ENCODE results near the gene KHDRBS2. TPM values are rescaled to one million over a fixed set of nuclear protein-coding genes. Genes with fewer than 3 reads are reported as not detected.

Gene KHDRBS2
- total RNA-seq, 1 donor from 2014 or later, result not detected

- H3K27me3 ChIP-seq (ENCODE audit: low read depth), result no peaks in the 10 kb centered on the region
- H3K9me3 ChIP-seq (replicated peaks), result peaks cover 48% of the 10 kb centered on the region
- H3K36me3 ChIP-seq, result no peaks in the 10 kb centered on the region
- no peak for TF ChIP-seq CTCF (IDR thresholded peaks at IDR 0.05; ENCODE audit: borderline replicate concordance)
- H3K4me1 ChIP-seq, result no peaks in the 10 kb centered on the region
- intact Hi-C loops (cut with micrococcal nuclease), result no loop called here
- no peak overlapping the region for H3K27ac ChIP-seq (replicated peaks)
- no peak overlapping the region for H3K4me3 ChIP-seq
- DNase-seq, result no peak
These were observed 574.2 kb downstream of the KHDRBS2 start for GRCh38 chr6:61711849-61712248.

DNA sequence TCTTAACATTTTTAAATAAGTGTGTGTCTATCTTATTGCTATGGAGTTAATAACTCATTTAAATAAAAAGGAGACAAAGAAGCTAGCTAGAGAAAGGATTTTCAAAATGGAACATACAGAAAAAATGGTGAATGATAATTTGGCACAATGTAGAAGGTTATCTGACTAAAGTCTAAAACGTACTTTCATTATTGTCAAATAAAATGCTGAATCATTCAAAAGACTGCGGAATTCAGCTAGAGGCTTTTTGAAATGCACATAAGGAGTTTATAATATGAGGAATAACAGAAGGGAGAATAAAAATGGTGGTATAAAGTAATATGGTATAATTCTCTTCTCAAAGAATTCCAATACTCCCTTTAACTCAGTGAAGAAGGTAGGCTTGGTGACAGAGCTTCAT lies 597.9 kb downstream of the KHDRBS2 start:
- Histone ChIP-seq H3K4me1 (no peaks in the 10 kb centered on the region), H3K36me3 (no peaks in the 10 kb centered on the region), H3K27me3 (ENCODE audit: low read depth) (no peaks in the 10 kb centered on the region), H3K9me3 (replicated peaks) (peaks cover 6% of the 10 kb centered on the region), H3K27ac (replicated peaks) (no peak overlapping the region), H3K4me3 (no peak overlapping the region)
- intact Hi-C loops (cut with micrococcal nuclease), result no loop called here
- no peak for DNase-seq
- TF ChIP-seq CTCF (IDR thresholded peaks at IDR 0.05; ENCODE audit: borderline replicate concordance), result no peak

- no peaks in the 10 kb centered on the region for H3K4me1 ChIP-seq
- intact Hi-C loops (cut with micrococcal nuclease), result no loop called here
- H3K27ac ChIP-seq (replicated peaks), result no peak overlapping the region
- no peak overlapping the region for H3K4me3 ChIP-seq
- TF ChIP-seq CTCF (IDR thresholded peaks at IDR 0.05; ENCODE audit: borderline replicate concordance), result no peak
- DNase-seq, result no peak
- H3K27me3 ChIP-seq (ENCODE audit: low read depth), result no peaks in the 10 kb centered on the region
- no peaks in the 10 kb centered on the region for H3K9me3 ChIP-seq (replicated peaks)
- H3K36me3 ChIP-seq, result no peaks in the 10 kb centered on the region
These were observed 603.5 kb downstream of the KHDRBS2 start for GRCh38 chr6:61682562-61682961.

- H3K27ac ChIP-seq (replicated peaks), result no peak overlapping the region
- no peaks in the 10 kb centered on the region for H3K4me1 ChIP-seq
- TF ChIP-seq CTCF (IDR thresholded peaks at IDR 0.05; ENCODE audit: borderline replicate concordance), result no peak
- intact Hi-C loops (cut with micrococcal nuclease), result no loop called here
- H3K4me3 ChIP-seq, result no peak overlapping the region
- no peaks in the 10 kb centered on the region for H3K27me3 ChIP-seq (ENCODE audit: low read depth)
- H3K36me3 ChIP-seq, result no peaks in the 10 kb centered on the region
- DNase-seq, result no peak
- H3K9me3 ChIP-seq (replicated peaks), result peaks cover 6% of the 10 kb centered on the region
These were observed 606.4 kb downstream of the KHDRBS2 start for GRCh38 chr6:61679625-61680024.

DNA sequence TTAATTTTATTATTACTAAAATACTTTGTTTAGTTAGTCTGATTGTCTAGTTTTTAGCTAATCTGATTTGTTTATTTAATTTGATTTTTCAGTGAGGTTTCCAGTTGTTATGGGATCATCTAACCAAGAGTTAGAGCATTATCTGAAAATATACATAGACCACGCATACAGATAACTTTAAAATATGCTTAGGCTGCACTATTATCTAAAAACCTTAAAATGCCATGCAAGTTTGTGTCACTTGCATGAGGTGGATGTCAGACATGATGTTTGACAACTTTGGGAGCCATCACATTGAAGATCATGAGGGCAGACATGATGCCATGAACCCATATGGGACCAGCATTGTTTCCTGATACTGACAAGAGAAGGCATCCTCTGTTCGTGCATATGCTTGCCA lies 610.3 kb downstream of the KHDRBS2 start:
- DNase-seq, result no peak
- no peaks in the 10 kb centered on the region for H3K4me1 ChIP-seq
- no peak for TF ChIP-seq CTCF (IDR thresholded peaks at IDR 0.05; ENCODE audit: borderline replicate concordance)
- intact Hi-C loops (cut with micrococcal nuclease), result no loop called here
- H3K9me3 ChIP-seq (replicated peaks), result peaks cover 6% of the 10 kb centered on the region
- H3K36me3 ChIP-seq, result no peaks in the 10 kb centered on the region
- H3K27me3 ChIP-seq (ENCODE audit: low read depth), result no peaks in the 10 kb centered on the region
- no peak overlapping the region for H3K27ac ChIP-seq (replicated peaks)
- no peak overlapping the region for H3K4me3 ChIP-seq

DNA sequence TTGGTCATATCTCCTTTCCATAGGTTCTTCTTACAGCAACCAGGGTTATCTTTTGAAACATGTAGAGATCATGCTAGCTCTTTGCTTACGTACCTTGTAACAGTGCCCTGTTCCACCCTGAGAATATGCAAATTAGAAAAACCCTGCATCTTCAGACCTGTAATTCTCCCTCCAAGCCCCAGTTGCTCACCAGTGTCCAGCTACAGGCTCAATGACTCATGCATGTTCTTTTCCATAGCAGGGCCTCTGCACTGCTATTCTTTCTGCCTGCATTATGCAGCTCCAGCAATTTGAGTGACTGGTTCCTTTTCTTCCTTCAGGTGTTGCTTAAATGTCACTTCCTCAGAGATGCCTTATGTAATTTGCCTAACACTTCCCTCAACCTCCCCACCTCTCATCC lies 636.2 kb downstream of the KHDRBS2 start:
- no peak for DNase-seq
- no peak for TF ChIP-seq CTCF (IDR thresholded peaks at IDR 0.05; ENCODE audit: borderline replicate concordance)
- Histone ChIP-seq H3K4me3 (no peak overlapping the region), H3K36me3 (no peaks in the 10 kb centered on the region), H3K27me3 (ENCODE audit: low read depth) (no peaks in the 10 kb centered on the region), H3K9me3 (replicated peaks) (peaks cover 8% of the 10 kb centered on the region), H3K27ac (replicated peaks) (no peak overlapping the region), H3K4me1 (no peaks in the 10 kb centered on the region)
- intact Hi-C loops (cut with micrococcal nuclease), result no loop called here
